HG03039 (cell line): ENCODE results near the gene YAE1.

Experiments used
- ATAC-seq: cut with Tn5 transposase; IDR thresholded peaks from one replicate; pipeline ENCODE4 v1.9.1; 2021; ENCODE audit warnings: mild to moderate bottlenecking, moderate library complexity; ENCODE audit not compliant: unreplicated experiment

YAE1 gene

DNA sequence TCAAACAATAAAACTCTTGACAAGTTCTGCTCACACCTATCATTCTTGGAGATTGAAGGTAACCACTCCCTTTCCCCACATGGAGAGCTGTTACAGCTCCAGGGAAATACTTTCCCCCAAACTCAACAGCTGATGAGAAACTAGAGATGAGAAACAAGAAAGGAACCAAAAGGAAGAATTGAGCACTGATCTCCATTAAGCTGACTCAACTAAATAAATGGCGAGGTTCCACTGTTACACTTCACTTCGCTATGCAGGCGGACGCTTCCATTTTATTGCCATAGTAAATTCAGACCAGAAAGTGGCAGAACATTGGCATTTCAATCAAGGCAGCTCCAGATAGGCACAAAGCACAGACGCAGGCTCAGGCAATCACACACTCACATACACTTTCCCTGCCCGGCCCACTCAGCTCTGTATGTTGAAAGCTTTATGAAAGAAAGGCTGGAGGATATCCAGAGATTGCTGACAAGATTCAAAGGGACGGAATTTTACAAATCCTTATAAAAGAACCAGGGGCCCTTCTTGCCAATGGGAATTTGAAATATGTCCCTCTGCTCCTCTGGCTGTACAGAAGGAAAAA is 11.5 kb upstream of the YAE1 start:
- ATAC-seq = no peak

DNA sequence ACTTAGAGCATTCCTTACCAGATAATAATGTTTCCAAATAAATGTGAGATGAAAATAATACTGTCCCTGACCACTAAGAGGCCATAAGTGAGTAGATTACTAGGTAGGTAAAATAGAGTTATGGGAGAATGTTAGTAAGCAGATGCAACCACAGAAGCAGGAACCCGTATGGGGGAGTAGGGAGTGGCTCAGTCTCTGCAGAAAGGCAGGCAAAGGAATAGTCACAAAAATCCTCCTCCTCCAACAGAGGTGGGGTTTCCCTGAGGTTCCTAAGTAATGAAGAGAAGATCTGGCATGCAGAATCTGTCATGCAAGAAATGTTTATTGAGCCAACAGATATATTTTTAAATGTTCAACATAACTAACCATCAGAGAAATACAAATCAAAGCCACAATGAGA is 9.0 kb upstream of the YAE1 start:
- ATAC-seq = no peak

DNA sequence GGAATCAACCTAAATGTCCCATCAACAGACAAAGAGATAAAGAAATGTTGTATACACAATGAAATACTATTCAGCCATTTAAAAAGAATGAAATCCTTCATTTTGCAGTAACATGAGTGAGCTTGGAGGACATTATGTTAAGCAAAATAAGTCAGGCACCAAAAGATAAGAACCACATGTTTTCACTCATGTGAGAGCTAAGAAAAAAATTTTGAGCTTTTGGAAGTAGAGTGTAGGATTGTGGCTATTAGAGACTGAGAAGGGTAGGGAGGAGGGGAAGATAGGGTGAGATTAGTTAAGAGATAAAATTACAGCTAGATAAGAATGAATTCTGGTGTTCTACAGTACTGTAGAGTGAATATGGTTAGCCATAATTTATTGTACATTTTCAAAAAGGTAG is 8.3 kb upstream of the YAE1 start:
- no peak for ATAC-seq

DNA sequence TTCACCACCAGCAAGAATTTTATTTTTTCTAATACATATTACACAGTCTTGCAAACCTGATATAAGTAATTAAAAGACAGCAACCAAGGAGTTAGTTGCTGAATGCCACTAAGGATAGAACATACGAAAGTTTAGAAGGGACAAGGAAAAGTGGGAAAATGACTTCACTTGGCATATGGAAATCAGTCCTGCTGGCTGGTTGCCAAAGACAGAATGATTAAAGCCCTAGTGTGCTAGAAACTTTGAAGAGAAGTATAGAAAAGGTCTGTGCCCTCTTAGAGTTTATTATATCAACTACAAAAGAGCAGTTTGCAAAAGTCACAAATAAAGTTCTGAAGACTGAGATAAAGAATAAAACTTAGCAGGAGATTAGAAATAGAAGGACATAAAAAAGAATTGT is 5.8 kb upstream of the YAE1 start:
- ATAC-seq = no peak

DNA sequence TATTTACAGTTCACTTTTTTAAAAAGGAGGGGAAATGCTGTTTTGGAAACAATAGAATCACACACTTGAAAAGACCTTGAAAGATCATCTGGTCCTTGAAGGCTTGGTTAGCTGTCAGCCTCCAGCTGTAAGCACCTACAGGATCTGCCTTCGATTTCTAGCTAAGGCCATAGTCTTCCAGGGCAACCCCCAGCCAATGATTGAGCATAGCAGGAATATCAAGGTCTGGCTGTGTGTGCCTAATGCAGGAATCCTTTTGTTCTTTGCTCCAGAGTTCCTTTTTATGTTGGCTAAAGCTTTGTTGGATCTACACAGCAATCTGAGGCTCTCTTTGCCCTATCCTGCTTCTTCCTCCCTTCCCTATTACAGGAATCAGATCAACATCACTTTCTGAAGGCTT is 5.2 kb upstream of the YAE1 start:
- no peak for ATAC-seq

DNA sequence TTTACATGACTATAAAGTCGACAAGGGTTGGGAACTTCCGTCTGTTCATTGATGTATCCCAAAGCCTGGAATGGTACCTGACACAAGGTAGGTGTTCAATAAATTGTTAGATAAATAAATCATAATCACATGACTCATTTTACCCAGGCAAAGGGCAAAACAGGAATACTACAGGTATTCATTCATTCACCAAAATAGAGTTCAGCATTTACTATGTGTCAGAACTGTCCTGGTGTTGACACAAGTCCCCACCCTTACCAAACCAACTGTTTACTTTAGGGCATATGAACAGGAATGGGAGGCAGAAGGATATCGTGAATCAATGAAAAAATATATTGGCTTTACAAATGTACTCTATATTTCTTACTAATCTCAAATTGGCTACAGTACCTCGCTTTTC is 666 bp upstream of the YAE1 start:
- ATAC-seq = no peak

DNA sequence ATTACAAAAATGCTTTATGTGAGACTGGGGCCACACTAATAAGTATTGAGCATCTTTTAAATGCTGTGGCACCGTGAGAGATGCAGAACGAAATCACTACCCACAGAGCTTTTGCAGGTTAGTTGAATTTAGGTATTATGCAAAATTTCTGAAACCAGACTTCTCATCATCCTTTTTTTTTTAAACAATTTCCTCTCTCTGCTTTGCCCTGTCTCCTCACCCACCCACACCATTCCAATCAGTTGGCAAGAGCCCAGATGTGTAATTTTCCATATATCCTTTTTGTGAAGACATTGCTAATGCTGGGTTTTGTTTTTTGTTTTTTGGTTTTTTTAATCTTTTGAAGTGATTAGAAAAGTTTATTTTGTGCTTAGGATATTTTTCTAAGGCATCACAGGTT is 1.1 kb downstream of the YAE1 start:
- no peak for ATAC-seq

DNA sequence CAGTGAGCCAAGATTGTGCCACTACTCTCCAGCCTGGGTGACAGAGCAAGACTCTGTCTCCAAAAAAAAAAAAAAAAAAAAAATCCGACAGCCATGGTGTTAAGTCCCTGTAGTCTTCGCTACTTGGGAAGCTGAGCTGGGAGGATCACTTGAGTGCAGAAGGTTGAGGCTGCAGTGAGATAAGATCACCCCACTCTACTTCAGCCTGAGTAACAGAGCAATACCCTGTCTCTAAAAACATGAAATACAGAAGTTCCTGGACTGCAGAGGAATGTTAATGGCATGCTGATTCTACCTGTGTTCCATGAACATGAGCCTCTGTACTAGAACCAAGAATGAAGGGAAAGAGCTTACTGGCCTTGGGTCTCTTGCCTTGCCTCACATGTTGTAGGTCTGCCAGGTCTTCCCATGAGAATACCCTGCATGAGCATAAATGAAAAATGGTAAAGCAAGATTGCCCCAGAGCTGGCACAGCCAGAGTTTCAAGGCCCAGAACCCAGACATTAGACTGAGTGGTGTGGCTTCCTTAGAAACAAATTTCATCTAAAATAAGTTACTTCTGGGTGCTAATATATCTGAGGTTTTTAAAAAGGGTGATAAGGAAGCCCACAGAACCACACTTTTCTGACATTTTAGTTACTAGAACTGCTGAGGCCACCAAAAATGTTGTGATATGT is 8.6 kb downstream of the YAE1 start:
- ATAC-seq = no peak

DNA sequence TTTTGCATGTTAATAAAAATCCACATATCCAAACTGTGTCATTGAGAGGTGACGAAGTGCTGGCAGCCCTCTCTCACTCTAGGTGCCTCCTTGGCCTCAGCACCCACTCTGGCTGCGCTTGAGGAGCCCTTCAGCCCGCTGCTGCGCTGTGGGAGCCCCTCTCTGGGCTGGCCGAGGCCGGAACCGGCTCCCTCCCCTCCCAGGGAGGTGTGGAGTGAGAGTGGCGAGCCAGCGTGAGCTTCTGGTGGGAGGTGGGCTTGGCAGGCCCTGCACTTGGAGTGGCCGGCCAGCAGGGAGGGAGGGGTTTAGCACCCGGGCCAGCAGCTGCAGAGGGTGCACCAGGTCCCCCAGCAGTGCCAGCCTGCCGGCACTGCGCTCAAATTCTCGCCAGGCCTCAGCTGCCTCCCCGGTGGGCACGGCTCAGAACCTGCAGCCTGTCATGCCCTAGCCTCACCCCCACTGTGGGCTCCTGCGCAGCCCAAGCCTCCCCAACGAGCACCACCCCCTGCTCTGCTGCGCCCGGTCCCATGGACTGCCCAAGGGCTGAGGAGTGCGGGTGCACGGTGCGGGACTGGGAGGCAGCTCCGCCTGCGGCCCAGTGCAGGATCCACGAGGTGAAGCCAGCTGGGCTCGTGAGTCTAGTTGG is 11.1 kb downstream of the YAE1 start:
- ATAC-seq = no peak

DNA sequence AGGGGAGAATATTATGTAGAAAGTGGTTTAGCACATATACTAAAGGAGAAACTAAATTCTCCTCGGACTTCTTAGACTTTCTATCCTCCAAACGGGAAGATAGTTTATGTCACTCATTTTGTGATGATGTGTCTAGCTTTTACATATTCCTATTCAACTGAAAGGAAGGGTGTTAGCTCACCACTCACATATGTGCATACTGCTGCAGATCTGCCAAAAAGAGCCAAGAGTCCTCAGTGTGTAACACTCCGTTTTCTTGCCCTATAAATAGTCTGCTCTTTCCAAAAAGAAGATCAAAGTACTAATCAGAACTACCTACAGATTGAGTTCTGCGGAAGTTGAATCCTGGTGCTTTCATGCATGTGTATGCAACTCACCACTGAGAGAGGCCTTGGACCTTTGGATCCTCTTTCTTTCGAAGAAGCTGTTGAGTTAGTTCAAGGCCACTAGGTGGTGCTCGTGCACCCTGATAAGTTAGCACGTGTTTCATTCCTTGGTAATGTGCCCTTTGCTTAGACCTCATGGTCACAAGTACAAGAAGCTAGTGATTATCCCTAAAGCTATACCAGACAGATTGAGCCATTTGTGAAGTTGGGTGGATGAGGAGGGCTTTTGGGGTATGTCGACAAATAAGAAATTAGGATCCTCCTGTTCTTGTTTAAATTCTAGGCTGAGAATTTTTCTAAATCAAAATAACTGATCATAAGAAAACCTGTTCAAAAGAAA is 14.1 kb downstream of the YAE1 start:
- peak; percentile 84 for ATAC-seq

DNA sequence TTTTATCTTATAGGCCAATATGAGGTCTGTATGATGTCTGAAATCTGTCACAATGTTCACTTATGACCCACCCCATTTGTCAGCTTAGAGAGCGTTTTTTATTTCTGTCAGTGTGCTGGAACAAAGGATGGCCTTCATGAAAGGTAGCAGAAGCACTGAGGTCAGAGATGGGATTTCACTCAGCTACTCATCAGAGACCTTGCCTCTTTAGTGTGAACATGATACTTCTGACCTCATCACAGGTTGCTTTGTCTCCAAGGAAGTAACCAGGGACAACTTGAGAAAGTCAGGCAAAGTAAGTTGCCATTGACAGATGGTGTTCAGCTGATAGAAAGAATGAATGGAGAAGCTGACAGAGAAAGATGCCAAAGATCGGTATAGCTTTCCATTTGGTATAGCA is 16.3 kb downstream of the YAE1 start:
- ATAC-seq = no peak

DNA sequence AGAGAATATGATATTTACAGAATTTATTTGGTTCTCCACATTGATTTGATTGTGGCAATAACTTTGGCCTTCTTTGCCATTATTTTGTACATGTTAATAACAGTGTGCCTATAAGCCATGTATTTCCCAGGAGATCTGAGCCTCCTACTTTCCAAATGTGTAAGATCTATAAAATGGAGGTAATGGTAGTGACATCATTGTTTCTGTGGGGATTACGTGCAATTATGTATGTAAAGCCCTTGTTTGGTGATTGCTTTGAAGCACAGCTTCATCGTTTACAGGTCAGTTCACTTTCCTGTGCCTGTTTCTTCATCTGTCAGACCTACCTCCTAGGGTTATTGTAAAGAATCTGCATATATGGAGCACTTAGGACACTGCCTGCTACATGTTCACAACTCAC is 17.3 kb downstream of the YAE1 start:
- ATAC-seq = no peak

DNA sequence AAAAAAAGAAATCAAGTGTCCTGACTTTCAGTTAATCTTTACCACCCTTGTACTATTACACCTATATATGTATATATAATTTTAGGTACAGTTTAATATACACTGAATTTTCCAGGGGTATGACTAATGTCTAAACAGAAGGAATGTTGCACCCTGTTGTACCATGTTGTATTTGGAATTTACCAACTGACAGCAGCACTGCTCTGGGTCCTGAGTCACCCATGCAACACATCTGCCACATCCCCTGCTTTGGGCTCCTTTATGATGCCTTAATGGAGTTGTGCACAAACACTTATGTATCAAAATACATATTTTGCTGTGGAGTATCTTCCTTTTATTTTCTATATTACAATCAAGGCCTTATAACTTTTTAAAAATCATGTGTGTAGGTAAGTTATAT is 21.2 kb downstream of the YAE1 start:
- no peak for ATAC-seq

DNA sequence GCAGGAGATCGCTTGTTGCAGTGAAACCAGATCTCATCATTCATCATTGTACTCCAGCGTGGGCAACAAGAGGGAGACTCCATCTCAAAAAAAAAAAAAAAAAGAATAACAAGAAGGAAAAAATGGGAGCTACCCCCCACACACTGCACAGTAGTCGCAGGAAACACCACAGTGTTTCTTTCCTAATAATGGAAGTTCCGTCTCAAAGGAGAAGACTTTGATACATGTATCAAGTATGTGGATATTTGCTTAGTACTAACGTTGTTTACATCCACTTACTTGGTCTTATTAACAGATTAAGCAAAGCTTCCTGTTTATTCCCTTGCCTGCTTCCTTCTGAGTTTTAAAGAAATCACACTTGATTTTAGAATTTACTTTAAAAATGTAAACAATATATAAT is 22.2 kb downstream of the YAE1 start:
- ATAC-seq = no peak

DNA sequence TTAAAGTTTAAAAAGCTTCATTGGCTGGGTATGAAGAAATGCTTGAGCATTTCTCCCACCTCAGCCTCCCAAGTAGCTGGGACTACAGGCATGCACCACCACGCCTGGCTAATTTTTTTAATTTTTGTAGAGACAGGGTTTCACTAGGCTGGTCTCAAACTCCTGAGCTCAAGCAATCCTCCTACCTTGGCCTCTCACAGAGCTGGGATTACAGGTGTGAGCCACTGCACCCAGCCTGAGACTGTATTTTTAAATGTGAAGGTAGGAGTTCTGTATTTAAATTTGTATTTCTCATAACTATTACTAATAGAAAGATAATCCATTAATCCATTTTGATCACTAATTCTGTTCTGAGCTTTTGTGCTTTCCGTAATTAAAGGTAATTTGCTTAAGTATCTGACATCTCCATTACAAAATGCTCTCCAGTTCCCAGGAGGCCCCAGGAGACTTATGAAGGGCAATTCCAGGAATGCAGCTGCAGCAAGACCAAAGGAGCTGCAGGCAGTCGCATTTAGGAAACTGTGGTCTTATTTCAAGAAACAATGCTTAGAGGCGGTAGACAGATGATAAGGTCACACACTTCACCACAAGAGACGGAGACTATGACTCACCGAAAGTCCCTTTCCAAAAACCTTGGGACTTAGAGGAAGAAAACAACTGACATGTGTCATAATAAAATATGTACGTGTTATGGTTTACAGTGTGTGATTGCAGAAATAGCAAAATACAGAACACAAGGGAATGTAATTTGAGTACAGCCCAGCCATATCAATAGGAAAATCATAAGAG is 23.3 kb downstream of the YAE1 start:
- ATAC-seq = peak; percentile 91

DNA sequence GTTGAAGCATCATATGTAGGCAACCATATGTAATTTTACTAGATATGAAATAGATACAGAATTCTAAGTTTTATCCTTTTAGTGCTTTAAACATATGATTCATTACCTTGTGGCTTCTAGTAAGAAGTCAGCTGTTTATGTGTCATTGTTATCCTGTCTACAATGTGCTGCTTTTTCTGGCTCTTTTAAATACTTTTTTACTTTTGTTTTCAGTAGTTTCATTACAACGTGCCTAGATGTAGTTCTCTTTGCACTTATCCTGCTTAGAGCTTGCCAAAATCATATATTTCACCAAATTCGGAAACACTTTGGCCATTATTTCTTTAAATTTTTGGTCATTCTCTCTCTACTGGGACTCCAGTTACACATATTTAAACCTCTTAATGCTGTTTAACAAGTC is 26.4 kb downstream of the YAE1 start:
- no peak for ATAC-seq

DNA sequence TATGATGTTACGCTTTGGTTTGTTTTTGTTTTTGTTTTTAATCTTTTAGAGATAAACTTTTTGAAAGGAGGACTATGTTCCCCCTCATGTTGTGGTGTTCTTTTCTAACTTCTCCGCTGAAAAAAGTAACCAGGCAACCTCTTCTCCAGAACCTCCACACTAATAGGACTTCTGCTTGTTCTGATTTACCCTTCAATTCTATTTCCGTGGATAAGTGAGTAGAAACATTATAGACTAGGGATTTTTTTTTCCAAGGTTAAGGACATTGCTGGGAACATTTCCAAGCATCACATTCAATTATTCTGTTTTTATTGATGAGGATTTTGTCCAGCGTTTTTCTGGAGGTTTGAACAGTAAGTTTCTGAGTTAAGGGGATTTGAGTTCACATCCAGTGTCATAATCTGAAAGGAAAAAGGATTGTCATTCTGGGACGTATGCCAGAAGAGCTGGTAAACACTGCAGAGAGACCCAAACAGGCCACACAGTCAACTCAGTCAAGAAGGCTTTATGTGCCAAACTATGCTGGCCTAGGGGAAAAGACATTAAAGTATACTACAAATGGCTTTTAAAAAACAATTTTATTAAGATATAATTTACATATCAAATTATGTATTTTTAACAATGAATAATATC is 28.9 kb downstream of the YAE1 start:
- no peak for ATAC-seq

DNA sequence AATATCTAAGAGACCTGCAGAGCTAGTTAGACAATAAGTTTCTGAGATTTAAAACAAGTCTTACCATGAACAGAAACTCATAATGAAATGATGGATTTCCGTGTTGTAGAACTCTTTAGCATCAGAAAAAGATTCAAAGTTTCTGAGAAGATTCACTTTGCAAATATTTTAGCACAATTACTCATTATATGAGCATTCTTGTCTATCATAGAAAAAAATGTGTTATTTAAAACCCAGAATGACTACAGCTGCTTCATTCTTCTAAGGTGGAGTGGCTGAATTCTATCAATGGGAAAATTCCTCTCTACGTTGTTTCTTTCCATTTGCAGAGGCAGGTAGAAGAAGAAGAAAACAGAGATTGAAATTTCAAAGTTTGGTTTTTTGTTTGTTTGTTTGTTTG is 36.1 kb downstream of the YAE1 start:
- ATAC-seq = no peak

DNA sequence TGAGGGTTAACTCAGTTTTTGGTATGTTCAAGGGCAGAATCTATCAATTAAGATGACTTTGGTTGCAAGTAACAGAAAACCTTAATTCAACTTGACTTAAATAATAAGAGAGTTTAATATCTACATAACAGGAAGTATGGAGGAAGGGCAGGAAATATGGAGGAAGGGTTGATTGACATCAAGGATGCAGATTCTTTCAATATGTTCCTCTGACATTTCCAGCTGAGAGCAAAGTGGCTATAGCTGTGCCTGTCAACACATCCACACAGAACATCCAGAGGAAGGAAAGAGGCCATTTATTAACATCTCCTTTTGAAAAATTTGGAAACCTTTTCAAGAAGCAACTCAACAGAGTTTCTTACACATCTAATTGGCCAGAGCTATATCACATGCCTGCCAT is 37.7 kb downstream of the YAE1 start:
- no peak for ATAC-seq

DNA sequence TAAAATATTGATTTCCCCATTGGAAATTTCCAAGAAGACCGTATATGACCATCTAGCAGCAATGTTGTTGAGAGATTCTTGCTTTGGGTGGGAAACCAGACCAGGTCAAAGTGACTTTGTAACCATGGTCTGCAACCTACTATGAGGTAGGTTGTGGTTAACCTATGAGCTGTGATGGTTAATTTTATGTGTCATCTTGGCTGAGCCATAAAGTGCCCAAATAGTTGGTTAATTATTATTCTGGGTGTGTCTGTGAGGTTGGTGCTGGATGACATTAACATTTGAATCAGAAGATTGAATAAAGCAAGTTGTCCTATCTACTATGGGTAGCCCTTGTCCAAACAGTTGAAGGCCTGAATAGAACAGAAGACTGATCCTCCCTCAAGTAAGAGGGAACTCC is 38.9 kb downstream of the YAE1 start:
- ATAC-seq = no peak

DNA sequence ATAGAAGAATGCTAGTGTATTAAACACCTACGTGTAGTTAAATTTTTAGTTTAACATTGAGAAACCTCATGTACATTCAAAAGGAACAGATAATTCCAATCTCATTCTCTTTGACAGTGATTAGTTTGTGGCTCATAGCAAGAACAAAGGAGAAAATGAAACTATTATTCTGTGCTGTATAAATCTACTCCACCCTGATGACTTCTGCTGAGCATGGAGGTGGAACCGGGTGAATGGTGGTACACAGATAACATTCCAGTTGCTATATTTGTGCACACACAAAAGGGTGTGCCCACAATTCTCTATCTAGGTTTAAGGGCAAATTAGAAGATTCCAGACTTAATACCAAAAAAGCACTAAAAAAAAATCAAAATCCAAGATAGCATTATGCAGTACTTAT is 40.1 kb downstream of the YAE1 start:
- ATAC-seq = no peak
